ENCODE data around the gene MYOF. TPM values are rescaled to one million over a fixed set of nuclear protein-coding genes. Genes with fewer than 3 reads are reported as not detected.

MYOF gene
- polyA plus RNA-seq, 1 donor (not counting 4 experiments of a cell fraction or from before 2014, with no cell fraction given): 232 TPM

GRCh38 chr10:93357680-93358079, 124.5 kb downstream of the MYOF start:
- no peak for FAIRE-seq
- no peak for DNase-seq (ENCODE audit: low read depth, low spot score)

GRCh38 chr10:93356516-93356915, 125.6 kb downstream of the MYOF start:
- Histone ChIP-seq H3K9me1 (ENCODE audit: control insufficient read depth, extremely low read depth, insufficient read depth, low read length) (no peaks in the 10 kb centered on the region), H3K4me2 (ENCODE audit: control insufficient read depth, extremely low read depth, insufficient read depth, low read depth, low read length) (no peak overlapping the region), H2AFZ (ENCODE audit: control insufficient read depth, low read length) (no peak overlapping the region), H3K4me1 (ENCODE audit: control insufficient read depth, extremely low read depth, insufficient read depth, low read length) (no peaks in the 10 kb centered on the region), H3K4me3 (ENCODE audit: control insufficient read depth in 2 of 3, extremely low read depth in 1 of 3, insufficient read depth in 2 of 3, low read depth in 1 of 3, low read length in 3 of 3) (no peak overlapping the region), H3K27ac (ENCODE audit: control insufficient read depth, insufficient read depth, low read length) (no peak overlapping the region), H3K79me2 (ENCODE audit: control insufficient read depth, insufficient read depth, low read length) (no peaks in the 10 kb centered on the region), H3K36me3 (ENCODE audit: control insufficient read depth in 2 of 2, extremely low read depth in 1 of 2, insufficient read depth in 2 of 2, low read length in 2 of 2) (peaks cover 54 to 61% of the 10 kb centered on the region in 2 experiments), H3K27me3 (ENCODE audit: control insufficient read depth, extremely low read depth, insufficient read depth, low read length) (no peaks in the 10 kb centered on the region), H3K9ac (ENCODE audit: control insufficient read depth, extremely low read depth, insufficient read depth, low read length) (no peak overlapping the region), H3K9me3 (ENCODE audit: control insufficient read depth, low read depth, low read length) (no peaks in the 10 kb centered on the region), H4K20me1 (ENCODE audit: control insufficient read depth, extremely low read depth, insufficient read depth, low read length) (peaks cover 3% of the 10 kb centered on the region)
- TF ChIP-seq CTCF (optimal IDR thresholded peaks at IDR 0.05 in 1 of 3, IDR thresholded peaks at IDR 0.05 in 1 of 3, conservative IDR thresholded peaks at IDR 0.05 in 1 of 3; ENCODE audit: extremely low read depth in 1 of 3, insufficient read depth in 2 of 3, low read length in 3 of 3) (no peak), EZH2 (IDR thresholded peaks at IDR 0.05; ENCODE audit: low read length) (no peak)
- FAIRE-seq (no peak), DNase-seq (ENCODE audit: low read depth, low spot score) (no peak)
- dilution Hi-C loops (cut with MboI; ENCODE audit: extremely low pct_ligation_motif_present, low sequenced_read_pairs): no loop called here

More at GRCh38 chr10:93357680-93358079, 124.5 kb downstream of the MYOF start:
- H3K4me2 ChIP-seq (ENCODE audit: control insufficient read depth, extremely low read depth, insufficient read depth, low read depth, low read length): no peak overlapping the region
- H4K20me1 ChIP-seq (ENCODE audit: control insufficient read depth, extremely low read depth, insufficient read depth, low read length): no peaks in the 10 kb centered on the region
- dilution Hi-C loops (cut with MboI; ENCODE audit: extremely low pct_ligation_motif_present, low sequenced_read_pairs): no loop called here
- no peak overlapping the region for H3K4me3 ChIP-seq (ENCODE audit: control insufficient read depth in 2 of 3, extremely low read depth in 1 of 3, insufficient read depth in 2 of 3, low read depth in 1 of 3, low read length in 3 of 3)
- H3K79me2 ChIP-seq (ENCODE audit: control insufficient read depth, insufficient read depth, low read length): no peaks in the 10 kb centered on the region
- no peaks in the 10 kb centered on the region for H3K4me1 ChIP-seq (ENCODE audit: control insufficient read depth, extremely low read depth, insufficient read depth, low read length)
- no peak for TF ChIP-seq EZH2 (IDR thresholded peaks at IDR 0.05; ENCODE audit: low read length)
- peak; percentile 34 to 59 (median 50) for TF ChIP-seq CTCF (optimal IDR thresholded peaks at IDR 0.05 in 1 of 3, IDR thresholded peaks at IDR 0.05 in 1 of 3, conservative IDR thresholded peaks at IDR 0.05 in 1 of 3; ENCODE audit: extremely low read depth in 1 of 3, insufficient read depth in 2 of 3, low read length in 3 of 3)
- no peak overlapping the region for H2AFZ ChIP-seq (ENCODE audit: control insufficient read depth, low read length)
- H3K9me3 ChIP-seq (ENCODE audit: control insufficient read depth, low read depth, low read length): no peaks in the 10 kb centered on the region
- H3K9me1 ChIP-seq (ENCODE audit: control insufficient read depth, extremely low read depth, insufficient read depth, low read length): no peaks in the 10 kb centered on the region
- H3K36me3 ChIP-seq (ENCODE audit: control insufficient read depth in 2 of 2, extremely low read depth in 1 of 2, insufficient read depth in 2 of 2, low read length in 2 of 2): peaks cover 49 to 54% of the 10 kb centered on the region in 2 experiments
- H3K9ac ChIP-seq (ENCODE audit: control insufficient read depth, extremely low read depth, insufficient read depth, low read length): no peak overlapping the region
- no peaks in the 10 kb centered on the region for H3K27me3 ChIP-seq (ENCODE audit: control insufficient read depth, extremely low read depth, insufficient read depth, low read length)
- H3K27ac ChIP-seq (ENCODE audit: control insufficient read depth, insufficient read depth, low read length): no peak overlapping the region
